Left colon (tissue), 2 donors: ENCODE results near the gene UBE2S. TPM values are rescaled to one million over a fixed set of nuclear protein-coding genes. Genes with fewer than 3 reads are reported as not detected.
A peak's percentile ranks its signal among the peaks of the same experiment; 100 is the strongest.
"Not testable (repeated sequence)": the region's sequence is repeated elsewhere in the genome, so short reads cannot be mapped to it uniquely, and the experiment has no call there.

ENCODE experiments used
- ATAC-seq: fragments of 200-7000 bp; cut with Tn5 transposase; one replicate; pipeline ENCODE4 v1.9.1; 2020; ENCODE audit warnings: mild to moderate bottlenecking, moderate library complexity
- DNase-seq, 2 donors: peaks; one replicate each; pipeline ENCODE4 v3.0.0-alpha.2; 2020
- intact Hi-C, 2 donors: fragments of 100-400 bp; cut with DNase I in 1 of 2; cut with micrococcal nuclease in 1 of 2; formaldehyde crosslinking; loops; one replicate each; pipeline versions ENCODE4 v1.11.2 to v1.14.0; 2022; cut with DNase I, micrococcal nuclease
- total RNA-seq, 2 donors: library from RNA; stranded (reverse); fragmentation: NEBNext Ultra II Directional; extraction: Animal tissue kit (Norgen Biotek cat#: 25700); gene quantifications; one replicate each; pipeline ENCODE4 v1.2.1, GENCODE V29; 2021
- donor health status: DM: no; HTN: no; CAD: no.
- donor health status: DM: yes; HTN: yes; CAD: no.

The UBE2S gene
- total RNA-seq, 2 donors from 2014 or later, result 20.9 to 33.7 TPM

DNA sequence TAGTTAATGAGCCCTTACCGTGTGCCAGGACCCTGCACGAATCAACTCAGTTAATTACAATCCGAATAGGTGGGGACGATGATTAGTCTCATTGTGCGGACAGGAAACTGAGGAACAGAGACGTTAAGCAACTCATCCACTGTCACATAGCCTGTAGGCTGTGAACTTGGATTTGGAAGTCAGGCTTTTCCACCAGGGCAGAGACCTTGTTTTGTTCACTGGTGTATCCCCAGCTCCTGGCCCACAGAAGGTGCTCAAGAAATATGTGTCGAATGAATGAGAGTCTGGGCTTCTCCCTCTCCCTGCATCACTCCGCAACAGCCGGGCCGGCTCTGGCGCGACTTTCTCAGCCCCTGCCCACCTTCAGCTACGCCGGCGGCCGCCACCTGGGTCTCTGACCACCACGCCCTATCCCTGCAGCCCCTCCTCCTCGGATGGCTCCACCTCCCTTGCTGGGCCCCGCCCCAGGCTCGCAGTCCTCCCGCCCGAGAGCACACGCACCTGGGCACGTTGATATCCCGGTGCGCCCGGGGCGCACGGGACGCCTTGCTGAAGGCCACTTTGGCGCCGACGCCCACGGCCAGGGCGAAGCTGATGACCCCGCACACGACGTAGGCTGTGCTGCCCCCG lies 34.2 kb upstream of the UBE2S start:
- peak in 1 of 2 donors; percentile 35 for DNase-seq
- ATAC-seq, result peak; percentile 59
- intact Hi-C loops, result no loop called here

DNA sequence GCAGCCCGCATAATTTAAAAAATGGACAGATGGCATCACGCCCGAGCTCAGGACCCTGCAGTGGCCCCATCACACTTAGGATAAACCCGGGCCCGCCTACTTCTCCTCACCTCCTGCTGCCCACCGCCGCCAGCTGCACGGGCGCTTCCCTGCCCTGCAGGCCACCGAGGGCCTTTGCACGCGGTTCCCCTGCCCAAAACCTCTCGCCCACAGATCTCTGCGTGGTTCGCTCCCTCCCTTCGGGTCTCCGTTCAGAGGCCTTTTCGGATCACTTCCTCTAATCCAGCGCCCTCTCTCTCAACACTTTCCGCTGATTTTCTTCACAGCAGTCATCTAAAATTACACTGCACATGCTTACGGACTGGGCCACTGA lies 33.7 kb upstream of the UBE2S start:
- ATAC-seq (no peak), DNase-seq (no peak)
- intact Hi-C loops, result no loop called here

DNA sequence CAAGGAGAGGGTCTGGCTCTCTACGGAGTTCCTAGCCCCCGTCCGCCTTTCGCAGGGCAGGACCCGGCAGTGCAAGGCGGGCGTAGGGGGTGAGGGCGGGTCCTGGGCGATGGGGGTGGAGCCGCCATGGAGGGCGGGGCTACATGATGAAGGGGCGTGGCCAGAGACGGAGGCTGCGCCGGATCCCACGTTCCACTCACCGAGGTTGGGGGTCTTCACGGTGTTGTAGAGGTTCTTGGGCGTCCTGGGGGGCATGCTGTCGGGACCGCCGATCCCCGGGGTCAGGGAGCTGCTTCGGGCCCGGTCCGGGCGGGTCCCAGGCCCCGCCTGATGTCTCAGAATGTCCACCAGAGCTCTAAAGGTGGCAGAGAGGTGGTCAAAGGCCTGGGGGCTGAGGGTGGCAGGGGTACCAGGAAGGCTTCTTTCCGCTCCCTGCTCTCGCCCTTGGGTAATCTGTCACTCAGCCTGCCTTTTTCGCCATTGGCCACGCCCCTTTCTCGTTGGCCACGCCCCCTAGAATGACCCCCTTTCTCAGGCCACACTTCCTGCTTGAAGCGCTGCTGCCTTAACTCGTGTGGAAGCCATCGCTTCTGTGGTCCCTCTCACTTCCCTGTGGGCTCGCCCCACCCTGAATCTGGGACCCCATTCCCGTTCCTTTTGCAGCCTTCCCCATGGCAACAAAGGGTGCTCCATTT lies 33.0 kb upstream of the UBE2S start:
- DNase-seq, result no peak
- ATAC-seq, result no peak
- intact Hi-C loops, result no loop called here

DNA sequence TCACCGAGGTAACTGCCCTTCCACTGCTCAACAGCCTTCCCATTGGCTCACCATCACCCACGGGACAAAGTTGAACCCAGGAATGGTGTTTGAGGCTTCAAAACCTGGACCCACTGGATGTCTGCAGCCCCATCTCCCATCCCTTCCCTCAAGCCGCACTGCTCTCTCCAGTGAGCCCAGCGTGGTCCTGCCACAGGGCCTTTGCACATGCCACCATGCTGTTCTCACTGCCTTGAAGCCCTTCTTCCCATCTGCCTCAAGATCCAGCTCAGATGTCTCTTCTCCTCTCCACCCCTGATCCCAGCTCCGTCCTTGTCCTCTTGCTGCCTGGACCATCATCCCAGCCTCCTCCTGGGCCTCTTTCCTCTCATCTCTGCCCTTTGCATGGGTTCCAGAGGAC lies 31.5 kb upstream of the UBE2S start:
- intact Hi-C loops, result no loop called here
- DNase-seq, result no peak
- ATAC-seq, result no peak

DNA sequence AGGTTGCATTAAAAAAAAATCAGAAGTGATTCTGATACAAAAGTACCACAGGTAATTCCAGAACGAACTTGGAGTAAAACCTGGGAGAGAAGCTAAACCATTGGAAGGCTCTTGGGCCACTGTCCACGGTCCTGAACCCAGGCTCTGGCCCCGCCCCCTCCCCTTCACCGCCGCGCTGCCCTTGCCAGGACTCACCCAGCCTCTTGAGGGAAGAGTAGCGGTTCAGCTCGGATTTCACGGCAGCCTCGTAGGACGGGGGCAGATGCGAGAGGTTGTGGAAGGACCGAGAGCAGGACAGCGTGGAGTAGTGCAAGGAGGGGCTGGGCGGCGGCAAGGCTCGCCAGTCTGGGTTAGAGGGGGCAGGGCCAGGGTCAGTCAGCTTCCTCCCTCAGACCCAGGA lies 29.8 kb upstream of the UBE2S start:
- peak in 1 of 2 donors; percentile 63 for DNase-seq
- peak; percentile 91 for ATAC-seq
- intact Hi-C loops, result no loop called here

DNA sequence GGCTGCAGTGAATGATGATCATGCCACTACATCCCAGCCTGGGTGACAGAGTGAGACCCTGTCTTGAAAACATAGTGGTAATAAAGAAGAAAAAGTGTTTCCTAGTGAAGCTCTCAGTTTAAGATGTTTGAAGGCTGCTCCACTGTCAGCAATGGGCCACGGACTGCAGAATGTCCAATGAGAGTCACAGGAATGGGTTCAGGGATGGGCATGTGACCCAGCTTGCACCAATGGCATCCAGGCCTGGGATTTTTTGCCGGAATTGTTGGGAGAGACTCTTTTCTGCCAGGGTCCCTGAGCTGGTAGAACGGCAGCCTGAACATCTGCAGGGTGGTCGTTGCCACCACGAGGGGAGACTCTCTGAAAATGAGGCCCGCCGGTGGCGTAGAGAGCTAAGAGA lies 29.3 kb upstream of the UBE2S start:
- ATAC-seq, result no peak
- DNase-seq, result no peak
- intact Hi-C loops, result no loop called here

DNA sequence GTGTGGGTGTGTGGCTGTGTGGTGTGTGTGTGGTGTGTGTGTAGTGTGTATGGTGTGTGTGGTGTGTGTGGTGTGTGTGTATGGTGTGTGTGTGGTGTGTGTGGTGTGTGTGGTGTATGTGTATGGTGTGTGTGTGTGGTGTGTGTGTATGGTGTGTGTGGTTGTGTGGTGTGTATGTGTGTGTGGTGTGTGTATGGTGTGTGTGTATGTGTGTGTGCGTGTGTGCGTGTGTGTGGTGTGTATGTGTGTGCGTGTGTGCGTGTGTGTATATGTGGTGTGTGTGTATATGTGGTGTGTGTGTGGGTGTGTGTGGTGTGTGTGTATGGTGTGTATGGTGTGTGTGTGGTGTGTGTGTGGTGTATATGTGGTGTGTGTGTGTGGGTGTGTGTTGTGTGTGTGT lies 27.4 kb upstream of the UBE2S start:
- intact Hi-C loops, result no loop called here
- DNase-seq (no peak), ATAC-seq (no peak)

DNA sequence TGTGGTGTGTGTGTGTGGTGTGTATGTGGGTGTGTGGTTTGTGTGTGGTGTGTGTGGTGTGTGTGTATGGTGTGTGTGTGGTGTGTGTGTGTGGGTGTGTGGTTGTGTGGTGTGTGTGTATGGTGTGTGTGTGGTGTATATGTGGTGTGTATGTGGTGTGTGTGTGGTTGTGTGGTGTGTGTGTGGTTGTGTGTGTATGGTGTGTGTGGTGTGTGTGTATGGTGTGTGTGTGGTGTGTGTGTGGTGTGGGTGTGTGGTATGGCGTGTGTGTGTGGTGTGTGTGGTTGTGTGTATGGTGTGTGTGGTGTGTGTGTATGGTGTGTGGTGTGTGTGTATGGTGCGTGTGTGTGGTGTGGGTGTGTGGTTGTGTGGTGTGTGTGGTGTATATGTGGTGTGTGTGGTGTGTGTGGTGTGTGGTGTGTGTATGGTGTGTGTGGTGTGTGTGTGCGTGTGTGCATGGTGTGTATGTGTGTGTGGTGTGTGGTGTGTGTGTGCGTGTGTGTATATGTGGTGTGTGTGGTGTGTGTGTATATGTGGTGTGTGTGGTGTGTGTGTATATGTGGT lies 26.9 kb upstream of the UBE2S start:
- DNase-seq, result no peak
- ATAC-seq, result no peak
- intact Hi-C loops, result no loop called here

DNA sequence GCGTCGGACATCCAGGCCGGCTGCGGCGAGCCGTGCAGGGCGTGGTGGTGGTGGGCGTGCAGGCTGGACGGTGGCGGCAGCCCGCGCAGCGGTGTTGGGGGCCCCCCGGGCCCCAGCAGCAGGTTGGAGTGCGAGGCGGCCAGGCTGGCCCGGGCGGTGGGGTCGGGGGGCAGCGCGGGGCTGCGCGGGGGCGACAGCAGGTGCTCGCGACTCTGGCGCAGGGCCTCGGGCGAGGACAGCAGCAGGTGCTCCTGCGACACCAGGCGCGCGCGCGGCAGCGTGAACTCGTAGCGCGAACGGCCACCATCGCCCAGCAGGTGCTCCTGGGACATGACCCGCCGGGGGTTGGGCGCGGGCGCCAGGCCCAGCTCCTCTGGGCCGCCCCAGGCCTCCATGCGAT lies 25.7 kb upstream of the UBE2S start:
- no peak for ATAC-seq
- DNase-seq, result no peak
- intact Hi-C loops, result no loop called here

DNA sequence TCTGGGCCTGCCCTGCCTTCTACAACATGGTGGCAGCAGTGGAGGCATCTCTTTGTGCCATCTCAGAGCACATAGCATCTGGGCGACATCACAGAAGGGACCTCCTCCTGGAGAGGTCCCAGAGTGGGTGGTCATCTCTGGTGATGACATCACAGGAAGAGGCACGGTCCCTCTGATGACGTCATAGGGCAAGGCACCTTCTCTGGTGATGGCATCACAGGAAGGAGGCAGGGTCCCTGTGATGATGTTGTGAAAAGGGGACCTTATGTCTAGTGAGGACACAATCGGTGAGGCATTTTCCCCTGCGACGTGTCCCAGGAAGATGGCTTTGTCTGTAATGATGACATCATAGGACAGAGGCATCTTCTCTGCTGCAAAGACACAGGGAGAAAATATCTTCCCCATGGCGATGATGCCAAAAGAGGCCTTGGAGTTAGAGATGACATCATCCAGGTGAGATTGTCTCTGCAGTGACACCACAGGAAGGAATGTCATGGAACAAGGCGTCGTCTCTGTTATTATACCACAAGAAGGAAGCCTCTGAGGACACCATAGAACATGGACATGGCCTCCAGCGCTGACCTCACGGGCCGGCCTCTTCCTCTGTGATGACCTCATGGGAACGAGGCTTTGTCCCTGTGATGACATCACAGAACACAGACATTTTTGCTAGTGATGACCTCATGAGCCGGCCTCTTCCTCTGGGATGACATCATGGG lies 24.8 kb upstream of the UBE2S start:
- DNase-seq, result no peak
- no peak for ATAC-seq
- intact Hi-C loops, result no loop called here

DNA sequence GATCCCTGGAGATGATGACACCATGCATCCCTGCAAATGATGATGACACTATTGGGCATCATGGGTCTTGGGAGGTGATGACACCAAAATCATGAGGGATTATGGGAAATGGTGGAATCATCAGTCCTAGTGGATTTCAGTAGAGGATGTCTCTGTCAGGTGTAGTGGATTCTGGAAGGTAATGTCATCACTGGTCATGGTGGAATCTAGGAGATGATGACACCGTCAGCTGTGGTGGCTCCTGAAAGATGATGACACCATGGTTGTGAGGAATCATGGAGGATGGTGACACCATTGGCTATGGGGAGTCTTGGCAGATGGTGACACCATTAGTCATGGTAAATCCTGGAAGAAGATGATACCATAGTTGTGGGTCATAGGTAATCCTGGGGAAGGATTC lies 23.6 kb upstream of the UBE2S start:
- ATAC-seq (no peak), DNase-seq (no peak)
- intact Hi-C loops, result no loop called here

DNA sequence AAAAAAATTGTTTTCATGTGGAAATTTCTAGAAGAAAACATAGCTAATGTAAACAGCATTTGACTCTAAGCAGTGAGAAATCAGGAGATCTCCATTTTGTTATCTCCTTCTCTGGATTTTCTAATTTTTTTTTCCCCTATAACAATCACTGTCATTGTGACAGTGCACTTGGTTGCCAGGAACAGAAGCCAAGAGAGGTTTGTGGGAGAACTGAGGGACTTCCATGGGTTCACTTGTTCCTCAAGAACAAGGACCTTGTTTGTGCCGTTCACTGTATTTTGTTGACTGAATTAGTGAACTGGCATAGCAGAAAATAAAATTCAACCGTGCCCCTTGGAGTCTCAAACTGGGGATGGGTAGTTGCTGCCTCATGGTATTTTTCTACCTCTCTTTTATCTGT lies 18.5 kb upstream of the UBE2S start:
- DNase-seq (no peak), ATAC-seq (no peak)
- intact Hi-C loops, result no loop called here

DNA sequence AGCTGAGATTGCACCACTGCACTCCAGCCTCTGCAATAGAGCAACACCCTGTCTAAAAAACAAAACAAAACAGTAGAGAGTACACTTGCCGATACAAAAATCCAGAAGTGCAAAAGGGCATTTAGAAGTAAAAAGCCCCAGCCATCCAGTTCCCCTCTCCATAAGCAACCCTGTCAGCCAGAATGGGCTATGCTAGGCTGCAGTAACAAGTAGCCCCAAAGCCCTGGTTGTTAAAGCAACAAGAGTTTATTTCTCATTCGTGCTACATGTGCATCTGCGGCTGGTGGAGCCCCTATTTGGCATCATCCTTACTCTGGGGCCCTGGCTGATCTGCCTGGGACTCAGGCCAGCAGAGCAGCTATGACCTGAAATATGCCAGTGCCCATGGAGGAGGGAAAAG lies 16.9 kb upstream of the UBE2S start:
- no peak for DNase-seq
- intact Hi-C loops, result no loop called here
- ATAC-seq, result no peak

DNA sequence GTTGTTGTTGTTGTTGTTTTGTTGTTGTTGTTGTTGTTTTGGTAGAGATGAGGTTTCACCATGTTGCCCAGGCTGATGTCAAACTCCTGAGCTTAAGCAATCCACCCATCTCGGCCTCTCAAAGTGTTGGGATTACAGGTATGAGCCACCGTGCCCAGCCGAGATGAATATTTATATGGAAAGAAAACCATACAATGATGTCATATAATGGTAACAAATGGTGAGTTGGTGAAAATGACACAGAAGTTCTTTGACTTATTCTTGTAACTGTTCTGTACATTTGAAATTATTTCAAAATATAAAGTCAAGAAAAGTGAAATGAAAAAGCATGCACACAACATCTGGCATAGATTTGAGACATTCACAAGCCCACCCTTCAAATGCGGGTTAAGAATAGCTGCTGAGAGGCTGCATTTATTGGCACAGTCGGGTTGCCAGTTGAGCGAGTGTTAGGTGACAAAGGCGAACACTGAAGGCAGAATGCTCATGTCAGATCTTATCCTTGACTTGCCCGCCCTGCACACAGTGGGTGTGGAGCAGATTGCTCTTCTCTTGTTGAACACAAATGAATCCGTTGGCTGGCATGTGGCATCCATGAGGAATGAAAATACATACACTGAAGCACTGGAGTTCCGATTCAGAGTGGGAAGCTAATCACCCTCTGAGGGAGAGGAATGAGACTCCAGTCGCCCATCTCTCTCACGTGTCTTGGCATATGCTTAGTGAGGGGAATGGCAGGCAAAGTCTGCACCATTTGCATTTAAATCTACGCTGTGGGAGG lies 15.8 kb upstream of the UBE2S start:
- DNase-seq (no peak), ATAC-seq (no peak)
- intact Hi-C loops, result no loop called here

DNA sequence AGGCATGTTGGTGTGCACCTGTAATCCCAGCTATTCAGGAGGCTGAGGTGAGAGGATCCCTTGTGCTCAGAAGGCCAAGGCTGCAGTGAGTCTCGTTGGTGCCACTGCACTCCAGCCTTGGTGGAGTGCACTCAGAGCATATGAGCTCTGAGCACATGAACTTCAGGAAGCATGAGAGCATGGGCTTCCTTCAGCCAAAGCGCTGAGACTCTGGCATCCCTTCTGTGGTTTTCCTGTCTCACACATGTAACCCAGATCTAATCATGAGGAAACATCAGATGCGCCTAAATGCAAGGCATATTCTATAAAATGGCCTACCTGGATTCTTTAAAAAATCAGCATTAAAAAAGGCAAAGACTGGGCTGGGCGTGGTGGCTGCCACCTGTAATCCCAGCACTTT lies 13.7 kb upstream of the UBE2S start:
- ATAC-seq, intact Hi-C loops, DNase-seq: not testable (repeated sequence)

DNA sequence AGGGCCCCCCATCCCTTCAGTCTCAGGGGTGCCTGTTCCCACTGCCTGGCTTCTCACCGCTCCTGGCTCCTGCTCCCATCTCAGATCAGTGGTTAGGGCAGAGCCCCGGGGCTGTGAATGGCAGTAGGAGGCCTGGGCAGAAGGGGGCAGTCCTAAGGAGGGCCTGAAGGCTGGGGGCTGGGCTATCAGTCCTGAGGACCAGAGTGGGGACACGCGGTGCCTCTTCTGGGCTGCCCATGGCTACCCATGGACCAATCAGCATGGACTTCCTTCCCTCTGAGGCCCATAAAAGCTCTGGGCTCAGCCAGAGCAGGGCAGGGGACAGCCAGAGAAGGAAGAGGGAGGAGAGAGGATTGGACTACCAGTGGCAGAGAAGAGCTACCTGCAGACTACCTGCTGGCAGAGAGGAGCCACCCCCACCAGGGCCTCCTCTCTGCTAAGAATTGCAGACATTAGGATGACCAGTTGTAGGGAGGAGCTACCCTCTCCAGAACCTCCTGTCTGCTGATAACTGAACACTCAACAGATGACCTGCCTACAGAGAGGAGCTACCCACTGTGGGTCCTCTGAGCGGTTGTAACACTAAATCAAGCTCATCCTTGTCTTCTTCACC lies 12.1 kb upstream of the UBE2S start:
- ATAC-seq (no peak), DNase-seq (no peak)
- intact Hi-C loops, result loop anchor here in 1 of 2 donors (5.0 kb wide), 1 partner anchor 277 kb away; no protein-coding TSS in a partner anchor

DNA sequence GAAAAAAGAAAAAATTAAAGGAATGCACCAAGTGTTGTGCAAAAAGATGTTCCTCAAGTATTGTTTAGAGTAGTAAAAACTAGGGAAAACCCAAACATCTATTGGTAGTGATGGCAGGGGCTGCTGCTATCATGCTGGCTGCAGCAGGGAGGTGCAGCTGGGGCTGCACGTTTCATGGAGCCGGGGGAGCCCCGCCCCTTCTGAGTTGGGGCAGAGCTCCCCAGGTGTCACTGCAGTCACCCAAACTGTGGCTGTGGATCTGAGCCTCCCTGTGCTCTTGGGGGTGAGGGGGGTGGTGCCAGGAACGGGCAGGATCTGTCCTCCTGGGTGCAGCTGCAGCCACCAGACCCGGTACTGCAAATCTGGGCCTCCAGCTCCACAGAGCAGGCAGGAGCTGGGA lies 11.5 kb upstream of the UBE2S start:
- intact Hi-C loops, result loop anchor here in 1 of 2 donors (5.0 kb wide), 1 partner anchor 277 kb away; no protein-coding TSS in a partner anchor

DNA sequence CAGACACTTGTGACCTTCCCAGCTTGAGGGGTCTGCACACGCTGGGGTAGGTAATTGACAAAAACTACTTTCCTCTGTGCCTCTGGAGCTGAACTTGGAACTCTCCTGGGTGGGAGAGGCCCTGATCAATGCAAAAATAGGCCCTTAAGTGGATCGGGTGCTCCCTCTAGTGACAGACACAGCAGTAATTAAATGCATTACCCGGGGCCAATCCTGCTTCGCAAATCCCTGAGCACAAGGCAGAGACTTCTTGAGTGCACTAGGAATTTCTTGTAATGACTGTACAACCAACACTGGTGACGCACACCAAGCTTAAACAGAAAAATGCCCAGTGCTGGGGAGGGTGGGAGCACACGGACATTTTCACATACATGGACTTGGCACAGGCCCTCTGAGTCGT lies 10.6 kb upstream of the UBE2S start:
- intact Hi-C loops, result loop anchor here in 1 of 2 donors (5.0 kb wide), 1 partner anchor 276 kb away; no protein-coding TSS in a partner anchor
- peak in 1 of 2 donors; percentile 62 for DNase-seq
- ATAC-seq, result peak; percentile 95

More for the DNA sequence above, 11.5 kb upstream of the UBE2S start:
- DNase-seq (no peak), ATAC-seq (no peak)

DNA sequence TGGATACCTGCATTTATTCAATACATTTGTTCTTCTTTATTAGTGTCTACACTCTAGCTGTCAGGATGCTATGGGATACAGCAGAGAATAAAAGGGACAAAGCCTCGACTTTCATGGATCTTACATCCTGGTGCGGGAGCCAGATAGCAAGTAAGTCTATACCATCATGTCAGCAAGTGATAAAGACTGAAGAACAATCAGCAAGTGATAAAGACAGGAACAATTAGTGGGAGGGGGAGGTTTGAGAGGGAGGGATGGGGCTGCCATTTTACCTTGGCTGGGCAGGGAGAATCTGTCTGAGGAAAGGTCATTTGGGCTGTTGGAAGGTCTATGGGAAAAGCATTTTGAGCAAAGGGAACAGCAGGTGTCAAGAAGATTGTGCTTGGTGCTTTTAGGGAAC lies 2.6 kb upstream of the UBE2S start:
- intact Hi-C loops, result no loop called here
- ATAC-seq, result no peak
- no peak for DNase-seq
